Adipose tissue (tissue), 3 donors: ENCODE measurements around the gene FAAP100. TPM values are rescaled to one million over a fixed set of nuclear protein-coding genes. Genes with fewer than 3 reads are reported as not detected.

Source experiments
- H3K27ac ChIP-seq: one replicate; pipeline ENCODE4 v1.5.1; 2013; ENCODE audit warnings: low read depth, low read length
- WGBS, 3 donors: extraction: QIAGEN DNeasy Blood & Tissue Kit; methylation state at CpG; one replicate each; pipeline ENCODE4 v1.1.7; 2013; 5-methylcytosine and 5-hydroxymethylcytosine counted together
- polyA plus RNA-seq, 3 donors: library from polyadenylated mRNA; stranded (reverse); fragments of 200-250 nt; gene quantifications; one replicate each; pipeline ENCODE4 v1.2.3, GENCODE V29; 2013
- donor health status: healthy with polysubstance abuse.
- donor health status: Bipolar disorder and iron deficiency.
- donor health status: healthy.

The FAAP100 gene
- polyA plus RNA-seq, 3 donors, result 10.1 to 25.9 (median 22.4) TPM

DNA sequence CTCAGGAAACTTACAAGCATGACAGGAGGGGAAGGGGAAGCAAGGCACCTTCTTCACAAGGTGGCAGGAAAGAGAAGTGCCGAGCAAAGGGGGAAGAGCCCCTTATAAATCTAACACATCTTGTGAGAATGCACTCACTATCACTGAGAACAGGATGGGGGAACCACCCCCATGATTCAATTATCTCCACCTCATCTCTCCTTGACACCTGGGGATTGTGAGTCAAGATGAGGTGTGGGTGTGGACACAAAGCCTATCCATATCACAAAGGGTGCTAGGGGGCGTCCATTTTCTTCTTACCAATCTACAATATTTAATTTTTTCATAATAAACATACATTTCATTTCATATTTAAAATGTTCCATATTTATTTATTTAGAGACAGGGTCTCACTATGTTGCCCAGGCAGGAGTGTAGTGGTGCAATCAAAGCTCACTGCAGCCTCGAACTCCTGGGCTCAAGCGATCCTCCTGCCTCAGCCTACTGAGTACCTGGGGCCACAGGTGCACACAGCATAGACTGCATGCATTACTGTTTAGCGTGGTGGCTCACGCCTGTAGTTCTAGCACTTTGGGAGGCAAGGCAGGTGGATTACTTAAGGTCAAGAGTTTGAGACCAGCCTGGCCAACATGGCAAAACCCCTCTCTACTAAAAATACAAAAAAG lies 26.5 kb upstream of the FAAP100 start:
- WGBS, 3 donors, result 87 to 93% (median 88%) methylated on average over 6 of the region's 6 CpGs
- no peak overlapping the region for H3K27ac ChIP-seq

- no peak overlapping the region for H3K27ac ChIP-seq
- WGBS, 3 donors, result 93 to 94% (median 93%) methylated on average over 10 of the region's 10 CpGs
These were observed 25.9 kb upstream of the FAAP100 start for GRCh38 chr17:81578038-81578441.

- no peak overlapping the region for H3K27ac ChIP-seq
- WGBS, 3 donors, result 60 to 80% (median 69%) methylated on average over 11 of the region's 11 CpGs
These were observed 25.3 kb upstream of the FAAP100 start for GRCh38 chr17:81577278-81578000.

GRCh38 chr17:81576621-81577277 lies 24.6 kb upstream of the FAAP100 start:
- H3K27ac ChIP-seq, result no peak overlapping the region
- 66 to 71% (median 69%) methylated on average over 15 to 17 of the region's 17 CpGs for WGBS, 3 donors

DNA sequence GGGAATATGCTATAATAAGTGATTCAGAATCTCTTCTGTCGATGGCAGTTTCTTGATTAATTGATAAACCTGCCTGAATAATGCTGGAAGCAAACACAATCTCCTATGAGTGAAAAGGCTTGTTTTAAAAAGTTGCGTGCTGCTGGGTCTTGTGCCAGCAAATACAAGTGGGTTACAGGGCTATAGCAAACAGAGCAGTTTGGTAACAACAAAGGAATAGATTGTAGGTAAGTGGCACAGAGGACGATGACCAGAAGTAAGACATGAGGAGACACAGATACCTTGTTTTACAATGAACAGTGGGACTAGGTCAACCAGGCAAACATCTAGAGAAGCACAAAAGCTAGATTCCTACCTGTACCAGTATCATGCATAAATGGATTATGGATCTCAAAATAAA lies 23.7 kb upstream of the FAAP100 start:
- 64 to 95% (median 92%) methylated on average over 3 of the region's 3 CpGs for WGBS, 3 donors
- no peak overlapping the region for H3K27ac ChIP-seq

- WGBS, 3 donors, result 79 to 87% (median 83%) methylated on average over 8 of the region's 8 CpGs
- H3K27ac ChIP-seq, result no peak overlapping the region
These were observed 22.4 kb upstream of the FAAP100 start for GRCh38 chr17:81574643-81574956.

DNA sequence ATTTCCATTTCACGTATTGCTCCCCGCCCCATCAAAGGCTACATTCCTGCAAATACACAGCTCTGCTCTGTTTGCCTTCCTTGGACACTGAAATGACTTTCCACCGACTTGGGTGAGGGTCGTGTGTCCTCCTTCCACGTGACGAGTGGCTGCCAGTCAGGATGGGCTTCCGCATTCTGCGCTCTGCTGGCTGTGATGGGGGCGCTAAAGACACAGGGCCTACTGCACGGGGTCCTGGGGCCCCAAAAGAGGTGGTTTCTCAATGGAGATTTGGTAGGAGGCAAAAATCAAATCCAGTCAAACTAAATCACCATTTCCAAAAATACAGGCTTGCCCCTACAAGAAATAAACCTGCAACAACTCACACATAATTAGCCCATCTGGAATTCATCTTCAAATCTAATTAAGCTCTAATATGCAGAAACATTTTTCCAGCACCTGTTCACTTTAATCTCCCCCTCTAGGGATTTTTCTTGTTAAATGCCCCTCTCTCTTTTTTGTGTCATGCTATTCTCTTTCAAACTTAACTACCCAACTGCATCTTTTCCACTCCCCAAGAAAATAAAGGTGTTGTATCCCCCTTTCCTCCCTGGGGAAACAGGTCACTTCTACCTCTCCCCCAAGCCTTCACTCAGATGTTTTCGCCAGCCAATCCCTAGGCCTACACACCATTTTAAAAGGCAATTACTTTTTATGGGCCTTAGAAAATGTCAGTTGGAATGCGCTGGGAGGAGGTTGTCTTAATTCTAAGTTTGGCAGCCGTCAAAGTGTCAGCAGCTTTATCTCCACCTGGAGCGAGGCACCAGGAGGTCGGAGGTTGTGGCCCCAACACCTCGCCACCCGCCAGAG lies 21.9 kb upstream of the FAAP100 start:
- no peak overlapping the region for H3K27ac ChIP-seq
- 85 to 91% (median 89%) methylated on average over 17 of the region's 17 CpGs for WGBS, 3 donors

DNA sequence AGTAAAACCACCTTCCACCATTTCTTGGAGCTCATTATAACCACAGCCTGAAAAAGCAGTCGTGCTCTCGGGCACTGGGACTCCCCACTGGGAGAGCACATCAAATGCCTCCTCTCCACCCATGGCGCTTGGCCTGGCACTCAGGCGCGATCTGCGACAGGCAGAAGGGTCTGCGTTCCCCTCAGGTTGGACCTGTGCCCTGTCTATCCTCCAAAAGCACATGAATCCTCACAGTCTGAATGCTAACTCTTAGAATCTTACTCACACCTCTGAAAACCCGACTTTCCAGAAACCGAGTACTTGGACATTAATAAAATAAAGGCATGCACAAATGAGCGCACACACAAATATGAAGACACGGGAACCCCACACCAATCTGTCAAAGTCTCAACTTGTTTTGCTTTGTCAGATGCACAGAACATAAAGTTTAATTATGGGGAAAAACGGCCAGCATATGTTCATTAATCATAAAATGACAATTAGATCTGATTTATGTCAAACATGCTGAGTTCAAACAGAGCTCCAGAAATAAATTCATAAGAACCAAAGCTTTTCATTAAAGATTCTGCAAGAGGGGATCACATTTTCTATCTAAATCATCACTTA lies 20.5 kb upstream of the FAAP100 start:
- 82 to 89% (median 85%) methylated on average over 12 of the region's 12 CpGs for WGBS, 3 donors
- H3K27ac ChIP-seq, result no peak overlapping the region

GRCh38 chr17:81570964-81571363 lies 18.8 kb upstream of the FAAP100 start:
- H3K27ac ChIP-seq, result no peak overlapping the region

DNA sequence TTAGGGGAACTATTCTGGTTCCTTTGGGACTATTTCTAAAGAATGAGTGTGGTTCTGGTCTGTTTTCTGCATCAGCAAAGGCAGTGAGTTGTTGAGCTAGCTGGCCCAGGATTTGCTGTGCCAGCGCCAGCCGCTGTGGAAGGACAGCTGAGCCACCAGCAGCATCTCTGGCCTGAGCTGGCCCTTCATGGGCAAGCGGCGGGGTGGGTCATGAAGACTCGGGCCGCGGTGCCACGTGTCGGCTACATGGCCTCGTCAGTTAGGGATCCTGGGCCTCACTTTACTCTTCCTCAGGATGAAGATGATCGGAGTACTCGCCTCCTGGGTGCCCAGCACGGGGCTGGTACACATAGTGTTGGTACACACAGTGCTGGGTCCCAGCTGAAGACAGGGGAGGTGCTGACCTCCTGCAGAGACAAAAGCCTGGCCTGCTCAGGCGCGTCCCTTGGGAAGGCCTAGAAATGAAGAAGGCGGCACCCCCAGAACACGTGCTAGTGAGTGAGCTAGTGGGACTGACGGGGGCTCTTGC lies 17.9 kb upstream of the FAAP100 start:
- 92 to 97% (median 97%) methylated on average over 18 of the region's 18 CpGs for WGBS, 3 donors
- no peak overlapping the region for H3K27ac ChIP-seq

More at GRCh38 chr17:81570964-81571363, 18.8 kb upstream of the FAAP100 start:
- WGBS, 3 donors, result 83 to 91% (median 91%) methylated on average over 11 of the region's 11 CpGs

GRCh38 chr17:81568416-81568815 lies 16.3 kb upstream of the FAAP100 start:
- no peak overlapping the region for H3K27ac ChIP-seq
- 85 to 89% (median 87%) methylated on average over 10 of the region's 10 CpGs for WGBS, 3 donors

DNA sequence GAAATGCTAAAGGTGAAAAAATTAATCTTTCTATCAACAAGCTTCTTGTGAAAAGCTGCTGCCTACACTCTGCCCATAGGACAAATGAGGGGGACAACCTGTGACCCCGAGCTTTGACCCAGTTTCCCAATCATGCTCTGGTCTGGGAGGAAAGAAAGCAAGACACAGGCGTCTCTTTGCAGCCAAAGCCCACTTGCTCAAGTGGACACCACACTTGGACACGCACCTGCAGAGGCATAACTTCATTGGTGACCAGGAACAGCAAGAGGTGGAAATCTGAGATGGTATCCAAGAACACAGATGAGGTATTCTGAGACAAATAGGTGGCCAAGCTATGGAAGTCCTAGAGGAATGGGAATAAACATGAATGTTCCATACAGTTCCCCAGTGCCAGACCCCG lies 15.0 kb upstream of the FAAP100 start:
- peak overlapping the region; percentile 34 for H3K27ac ChIP-seq
- WGBS, 3 donors, result 45 to 50% (median 48%) methylated on average over 4 of the region's 4 CpGs

DNA sequence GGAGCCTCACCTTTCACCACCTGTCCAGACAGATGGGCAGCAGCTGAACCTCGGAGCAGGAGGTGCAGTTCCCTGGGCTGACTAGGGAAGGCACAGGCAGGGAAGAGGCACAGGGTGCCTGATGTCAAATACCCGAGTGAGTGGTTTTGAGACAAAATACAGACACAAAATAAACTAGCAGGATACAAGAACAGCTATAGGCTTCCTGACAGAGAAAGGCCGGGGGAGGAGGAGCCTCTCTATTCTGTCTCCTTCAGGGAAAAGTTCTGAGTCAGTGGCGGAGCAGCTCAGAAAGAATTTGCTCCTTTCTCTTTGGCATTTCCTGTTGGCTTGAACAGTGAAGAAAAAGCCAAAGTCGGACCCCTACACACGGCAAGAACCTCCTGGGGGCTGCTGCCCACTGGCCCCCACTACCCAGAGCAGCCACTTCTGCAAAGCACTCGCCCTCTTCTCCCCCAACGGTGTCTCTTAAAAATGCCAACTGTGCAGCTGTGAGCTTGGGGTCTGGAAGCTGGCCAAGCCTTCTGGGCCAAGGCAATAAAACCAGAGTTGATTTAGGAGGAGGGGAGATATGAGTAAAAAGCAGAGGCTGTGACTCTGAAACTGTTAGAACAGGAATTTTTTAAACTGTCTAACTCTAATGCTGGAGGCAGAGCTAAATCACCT lies 14.4 kb upstream of the FAAP100 start:
- no peak overlapping the region for H3K27ac ChIP-seq
- 5 to 9% (median 6%) methylated on average over 8 of the region's 8 CpGs for WGBS, 3 donors

DNA sequence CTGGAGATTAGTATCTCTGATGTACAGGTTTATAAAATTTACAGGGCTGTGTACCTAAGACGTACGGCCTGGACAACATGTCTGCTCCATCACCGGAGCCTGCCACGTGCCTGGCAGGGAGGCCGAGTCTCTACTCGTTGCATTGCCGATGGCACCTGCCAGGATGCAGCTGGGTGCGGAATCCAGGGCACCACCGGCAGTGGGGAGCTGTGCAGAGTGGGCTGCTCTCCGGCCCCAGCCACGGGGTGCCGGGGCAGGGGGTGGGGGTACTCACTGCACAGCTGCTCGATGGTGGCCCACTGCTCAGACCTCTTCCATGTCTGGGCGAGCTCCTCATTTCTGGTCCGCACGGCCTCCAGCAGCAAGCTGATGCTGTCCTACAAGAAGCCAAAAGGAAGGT lies 13.1 kb upstream of the FAAP100 start:
- H3K27ac ChIP-seq, result no peak overlapping the region
- 90 to 95% (median 94%) methylated on average over 16 of the region's 16 CpGs for WGBS, 3 donors

DNA sequence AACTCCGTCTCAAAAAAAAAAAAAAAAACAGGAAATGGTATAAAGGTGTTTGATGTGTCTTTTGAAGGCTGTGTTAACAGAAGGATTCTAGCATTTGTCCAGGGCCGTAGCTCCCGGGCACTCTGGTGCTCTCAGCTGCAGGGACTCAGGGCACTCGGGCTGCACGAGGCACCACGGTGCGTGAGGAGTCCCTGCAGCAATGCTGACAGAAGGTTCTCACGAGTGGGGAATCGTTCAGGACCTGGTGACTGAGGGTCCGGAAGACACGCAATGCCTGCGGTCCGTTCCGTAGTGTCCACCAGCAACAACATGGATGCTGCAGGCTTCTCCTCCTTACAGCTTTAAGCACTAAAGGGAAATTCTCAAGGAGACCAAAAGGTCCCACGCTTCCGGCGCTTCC lies 12.6 kb upstream of the FAAP100 start:
- 88 to 92% (median 88%) methylated on average over 16 to 17 of the region's 17 CpGs for WGBS, 3 donors

GRCh38 chr17:81563861-81564586 lies 11.9 kb upstream of the FAAP100 start:
- H3K27ac ChIP-seq, result no peak overlapping the region
- WGBS, 3 donors, result 62 to 88% (median 68%) methylated on average over 10 of the region's 10 CpGs

More for the DNA sequence above, 12.6 kb upstream of the FAAP100 start:
- no peak overlapping the region for H3K27ac ChIP-seq

- WGBS, 3 donors, result 79 to 86% (median 80%) methylated on average over 4 of the region's 4 CpGs
- H3K27ac ChIP-seq, result no peak overlapping the region
These were observed 9.3 kb upstream of the FAAP100 start for GRCh38 chr17:81561494-81561885.
